Vagina (tissue), 2 donors: ENCODE data around the gene CTNND2.

Experiments
- POLR2A ChIP-seq, 2 donors: fragments of 450-650 bp; IDR thresholded peaks; one replicate each; pipeline ENCODE4 v1.6.1; 2017; ENCODE audit warnings: antibody characterized with exemption in 2 of 2, mild to moderate bottlenecking in 2 of 2, moderate library complexity in 2 of 2
- POLR2AphosphoS5 ChIP-seq, 2 donors: sonication (generic); formaldehyde crosslinking; IDR thresholded peaks; one replicate each; pipeline ENCODE4 v1.9.0; 2017; ENCODE audit warnings: antibody characterized with exemption in 2 of 2, mild to moderate bottlenecking in 2 of 2, low read depth in 1 of 2; ENCODE audit not compliant: insufficient read depth in 1 of 2
- TF ChIP-seq, protein P1 (sequence below), 3 experiments: fragments of 450-650 bp in 2 of 3; fragments of 200-600 bp in 1 of 3; sonication (generic) in 1 of 3; IDR thresholded peaks; one replicate each; pipeline ENCODE4 v1.5.1; 2017 to 2019; ENCODE audit warnings: antibody characterized with exemption in 3 of 3, mild to moderate bottlenecking in 2 of 3, moderate library complexity in 2 of 3

DNA sequence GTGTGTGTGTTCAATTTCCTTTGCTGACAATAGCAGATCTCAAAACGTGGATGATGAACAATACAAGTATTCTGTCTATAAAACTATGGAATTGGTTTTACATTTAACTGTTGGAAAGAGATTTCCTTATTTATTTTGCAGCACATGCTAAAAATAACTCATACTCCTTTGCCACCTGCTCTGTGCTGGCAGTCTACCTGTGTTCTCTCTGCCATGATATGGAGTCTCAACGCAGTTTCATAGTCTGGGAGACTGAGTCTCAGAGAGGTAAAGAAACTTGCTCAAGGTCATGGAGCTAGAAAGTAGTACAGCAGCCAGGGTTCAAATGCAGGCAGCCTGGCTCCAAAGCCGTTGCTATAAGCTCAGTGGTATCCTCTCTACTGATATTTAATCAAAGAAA lies 677.2 kb downstream of the CTNND2 start:
- TF ChIP-seq, protein P1, sequence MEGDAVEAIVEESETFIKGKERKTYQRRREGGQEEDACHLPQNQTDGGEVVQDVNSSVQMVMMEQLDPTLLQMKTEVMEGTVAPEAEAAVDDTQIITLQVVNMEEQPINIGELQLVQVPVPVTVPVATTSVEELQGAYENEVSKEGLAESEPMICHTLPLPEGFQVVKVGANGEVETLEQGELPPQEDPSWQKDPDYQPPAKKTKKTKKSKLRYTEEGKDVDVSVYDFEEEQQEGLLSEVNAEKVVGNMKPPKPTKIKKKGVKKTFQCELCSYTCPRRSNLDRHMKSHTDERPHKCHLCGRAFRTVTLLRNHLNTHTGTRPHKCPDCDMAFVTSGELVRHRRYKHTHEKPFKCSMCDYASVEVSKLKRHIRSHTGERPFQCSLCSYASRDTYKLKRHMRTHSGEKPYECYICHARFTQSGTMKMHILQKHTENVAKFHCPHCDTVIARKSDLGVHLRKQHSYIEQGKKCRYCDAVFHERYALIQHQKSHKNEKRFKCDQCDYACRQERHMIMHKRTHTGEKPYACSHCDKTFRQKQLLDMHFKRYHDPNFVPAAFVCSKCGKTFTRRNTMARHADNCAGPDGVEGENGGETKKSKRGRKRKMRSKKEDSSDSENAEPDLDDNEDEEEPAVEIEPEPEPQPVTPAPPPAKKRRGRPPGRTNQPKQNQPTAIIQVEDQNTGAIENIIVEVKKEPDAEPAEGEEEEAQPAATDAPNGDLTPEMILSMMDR (IDR thresholded peaks at IDR 0.05): no peak
- TF ChIP-seq POLR2AphosphoS5 (IDR thresholded peaks at IDR 0.05; ENCODE audit: insufficient read depth in 1 of 2, low read depth in 1 of 2) (no peak), POLR2A (IDR thresholded peaks at IDR 0.05) (no peak)
